GM18870 (cell line): ENCODE results near the gene STUB1.

ENCODE experiments used
- ATAC-seq: cut with Tn5 transposase; IDR thresholded peaks from one replicate; pipeline ENCODE4 v1.9.1; 2021; ENCODE audit warnings: moderate library complexity; ENCODE audit not compliant: unreplicated experiment

Gene STUB1

GRCh38 chr16:722835-723633, 42.8 kb downstream of the STUB1 start:
- ATAC-seq, result no peak

GRCh38 chr16:723695-724094, 43.5 kb downstream of the STUB1 start:
- no peak for ATAC-seq

GRCh38 chr16:724188-725040, 44.2 kb downstream of the STUB1 start:
- ATAC-seq, result no peak

GRCh38 chr16:725041-725376, 44.8 kb downstream of the STUB1 start:
- no peak for ATAC-seq

- ATAC-seq, result no peak
Measured at GRCh38 chr16:725463-726187, 45.4 kb downstream of the STUB1 start.

GRCh38 chr16:726188-726437, 45.9 kb downstream of the STUB1 start:
- no peak for ATAC-seq

GRCh38 chr16:726438-727290, 46.5 kb downstream of the STUB1 start, which contains the start of the genes CCDC78 and HAGHL:
TSS of gene CCDC78 (minus strand) at chr16:726443. CDS start at chr16:726367, 76 bp downstream.
TSS of gene HAGHL (plus strand) at chr16:727106. CDS start at chr16:727510, 404 bp downstream.
- no peak for ATAC-seq

- ATAC-seq, result no peak
Measured at GRCh38 chr16:727291-727977, 47.2 kb downstream of the STUB1 start.

GRCh38 chr16:728131-728889, 48.1 kb downstream of the STUB1 start:
- ATAC-seq, result no peak

- ATAC-seq, result no peak
Measured at GRCh38 chr16:728890-729744, 48.9 kb downstream of the STUB1 start.

GRCh38 chr16:729768-730665, 49.8 kb downstream of the STUB1 start:
- ATAC-seq, result no peak

- ATAC-seq, result no peak
Measured at GRCh38 chr16:730666-731509, 50.7 kb downstream of the STUB1 start.

- ATAC-seq, result no peak
Measured at GRCh38 chr16:732332-732731, 52.1 kb downstream of the STUB1 start.
